ENCODE measurements around the gene PAX6. TPM values are rescaled to one million over a fixed set of nuclear protein-coding genes. Genes with fewer than 3 reads are reported as not detected.

PAX6 gene
- total and polyA plus RNA-seq, 9 of the 15 experiments (the other 6 are each of a cell fraction or from before 2014, with no cell fraction given), result 1.5 to 10.9 (median 5.3) TPM

DNA sequence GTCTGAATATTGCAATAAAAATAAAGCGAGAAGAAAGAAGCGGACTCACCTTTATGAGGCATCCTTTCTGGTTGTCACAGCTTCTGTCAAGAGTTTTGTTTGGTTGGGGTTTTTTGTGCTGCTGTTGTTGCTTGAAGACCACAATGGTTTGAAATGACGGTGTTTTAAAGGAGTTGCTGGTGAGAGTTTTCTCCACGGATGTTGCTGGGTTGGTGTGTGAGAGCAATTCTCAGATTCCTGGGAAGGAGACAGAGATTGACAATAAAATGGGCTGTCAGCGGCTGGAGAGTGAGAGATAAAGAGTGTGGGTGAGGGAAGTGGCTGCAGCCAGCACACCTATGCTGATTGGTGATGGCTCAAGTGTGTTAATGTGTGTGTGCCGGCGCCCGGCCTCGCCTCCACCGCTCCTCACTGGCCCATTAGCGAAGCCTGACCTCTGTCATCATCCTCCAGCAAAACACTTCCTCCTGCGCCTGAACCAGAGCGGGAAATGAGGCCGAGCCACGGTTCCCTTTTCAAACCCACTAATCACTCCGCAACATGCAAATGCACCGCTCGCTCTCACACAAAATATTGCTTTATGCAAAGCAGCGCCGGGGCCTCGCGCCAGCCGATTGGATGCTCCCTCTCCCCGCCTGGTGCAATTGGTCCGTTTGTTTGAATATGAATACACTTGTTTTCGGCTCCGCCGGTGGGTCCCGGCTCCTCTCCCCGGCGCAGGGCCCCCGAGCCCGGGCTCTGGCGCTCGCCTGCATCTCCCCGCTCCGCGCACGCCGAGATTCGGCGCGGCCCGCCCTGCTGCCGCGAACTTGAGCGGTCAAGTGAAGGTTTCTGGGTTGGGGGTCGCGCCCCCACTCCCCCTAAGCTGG is at the start of gene PAX6 (continued):
- no peak for TF ChIP-seq NR3C1 (CRISPR knock-in tag; IDR thresholded peaks at IDR 0.05)
- no peak for TF ChIP-seq BMI1 (IDR thresholded peaks at IDR 0.05; ENCODE audit: low read length)
- TF ChIP-seq ZNF707 (CRISPR knock-in tag; conservative IDR thresholded peaks at IDR 0.05), result no peak
- TF ChIP-seq RFX5 (IDR thresholded peaks at IDR 0.05; ENCODE audit: low read depth, low read length), result no peak
- TF ChIP-seq, protein P1, sequence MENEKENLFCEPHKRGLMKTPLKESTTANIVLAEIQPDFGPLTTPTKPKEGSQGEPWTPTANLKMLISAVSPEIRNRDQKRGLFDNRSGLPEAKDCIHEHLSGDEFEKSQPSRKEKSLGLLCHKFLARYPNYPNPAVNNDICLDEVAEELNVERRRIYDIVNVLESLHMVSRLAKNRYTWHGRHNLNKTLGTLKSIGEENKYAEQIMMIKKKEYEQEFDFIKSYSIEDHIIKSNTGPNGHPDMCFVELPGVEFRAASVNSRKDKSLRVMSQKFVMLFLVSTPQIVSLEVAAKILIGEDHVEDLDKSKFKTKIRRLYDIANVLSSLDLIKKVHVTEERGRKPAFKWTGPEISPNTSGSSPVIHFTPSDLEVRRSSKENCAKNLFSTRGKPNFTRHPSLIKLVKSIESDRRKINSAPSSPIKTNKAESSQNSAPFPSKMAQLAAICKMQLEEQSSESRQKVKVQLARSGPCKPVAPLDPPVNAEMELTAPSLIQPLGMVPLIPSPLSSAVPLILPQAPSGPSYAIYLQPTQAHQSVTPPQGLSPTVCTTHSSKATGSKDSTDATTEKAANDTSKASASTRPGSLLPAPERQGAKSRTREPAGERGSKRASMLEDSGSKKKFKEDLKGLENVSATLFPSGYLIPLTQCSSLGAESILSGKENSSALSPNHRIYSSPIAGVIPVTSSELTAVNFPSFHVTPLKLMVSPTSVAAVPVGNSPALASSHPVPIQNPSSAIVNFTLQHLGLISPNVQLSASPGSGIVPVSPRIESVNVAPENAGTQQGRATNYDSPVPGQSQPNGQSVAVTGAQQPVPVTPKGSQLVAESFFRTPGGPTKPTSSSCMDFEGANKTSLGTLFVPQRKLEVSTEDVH (IDR thresholded peaks at IDR 0.05; ENCODE audit: low read depth, partially characterized antibody), result peak; percentile 82
- no peak for TF ChIP-seq ZFP1 (CRISPR knock-in tag; IDR thresholded peaks at IDR 0.05)
- TF ChIP-seq ZNF212 (CRISPR knock-in tag; IDR thresholded peaks at IDR 0.05), result no peak
- no peak for TF ChIP-seq POLR2AphosphoS5 (IDR thresholded peaks at IDR 0.05; ENCODE audit: control insufficient read depth, insufficient read depth, low read depth, low read length)
- TF ChIP-seq CBX8 (IDR thresholded peaks at IDR 0.05; ENCODE audit: borderline replicate concordance, extremely low read depth, low read depth, low read length, poor library complexity, severe bottlenecking), result no peak
- TF ChIP-seq MEIS2 (IDR thresholded peaks at IDR 0.05; ENCODE audit: partially characterized antibody), result peak; percentile 82
- TF ChIP-seq ETV5 (CRISPR knock-in tag; IDR thresholded peaks at IDR 0.05; ENCODE audit: low read depth), result peak; percentile 58; the same call in 1 of the 2 replicates
- TF ChIP-seq, protein P2, sequence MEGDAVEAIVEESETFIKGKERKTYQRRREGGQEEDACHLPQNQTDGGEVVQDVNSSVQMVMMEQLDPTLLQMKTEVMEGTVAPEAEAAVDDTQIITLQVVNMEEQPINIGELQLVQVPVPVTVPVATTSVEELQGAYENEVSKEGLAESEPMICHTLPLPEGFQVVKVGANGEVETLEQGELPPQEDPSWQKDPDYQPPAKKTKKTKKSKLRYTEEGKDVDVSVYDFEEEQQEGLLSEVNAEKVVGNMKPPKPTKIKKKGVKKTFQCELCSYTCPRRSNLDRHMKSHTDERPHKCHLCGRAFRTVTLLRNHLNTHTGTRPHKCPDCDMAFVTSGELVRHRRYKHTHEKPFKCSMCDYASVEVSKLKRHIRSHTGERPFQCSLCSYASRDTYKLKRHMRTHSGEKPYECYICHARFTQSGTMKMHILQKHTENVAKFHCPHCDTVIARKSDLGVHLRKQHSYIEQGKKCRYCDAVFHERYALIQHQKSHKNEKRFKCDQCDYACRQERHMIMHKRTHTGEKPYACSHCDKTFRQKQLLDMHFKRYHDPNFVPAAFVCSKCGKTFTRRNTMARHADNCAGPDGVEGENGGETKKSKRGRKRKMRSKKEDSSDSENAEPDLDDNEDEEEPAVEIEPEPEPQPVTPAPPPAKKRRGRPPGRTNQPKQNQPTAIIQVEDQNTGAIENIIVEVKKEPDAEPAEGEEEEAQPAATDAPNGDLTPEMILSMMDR (IDR thresholded peaks at IDR 0.05 in 2 of 3, conservative IDR thresholded peaks at IDR 0.05 in 1 of 3; ENCODE audit: insufficient read depth in 2 of 3, low read depth in 1 of 3, low read length in 3 of 3), result no peak; a peak in 1 of 6 replicates
- no peak for TF ChIP-seq CEBPB (tag; IDR thresholded peaks at IDR 0.05)
- TF ChIP-seq COPS2 (conservative IDR thresholded peaks at IDR 0.05), result no peak
- no peak for TF ChIP-seq ZNF696 (CRISPR knock-in tag; conservative IDR thresholded peaks at IDR 0.05)
- TF ChIP-seq, protein P3, sequence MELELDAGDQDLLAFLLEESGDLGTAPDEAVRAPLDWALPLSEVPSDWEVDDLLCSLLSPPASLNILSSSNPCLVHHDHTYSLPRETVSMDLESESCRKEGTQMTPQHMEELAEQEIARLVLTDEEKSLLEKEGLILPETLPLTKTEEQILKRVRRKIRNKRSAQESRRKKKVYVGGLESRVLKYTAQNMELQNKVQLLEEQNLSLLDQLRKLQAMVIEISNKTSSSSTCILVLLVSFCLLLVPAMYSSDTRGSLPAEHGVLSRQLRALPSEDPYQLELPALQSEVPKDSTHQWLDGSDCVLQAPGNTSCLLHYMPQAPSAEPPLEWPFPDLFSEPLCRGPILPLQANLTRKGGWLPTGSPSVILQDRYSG (tag; conservative IDR thresholded peaks at IDR 0.05; ENCODE audit: low read depth), result no peak
- TF ChIP-seq TCF7 (IDR thresholded peaks at IDR 0.05; ENCODE audit: borderline replicate concordance), result no peak
- TF ChIP-seq ZNF79 (CRISPR knock-in tag; IDR thresholded peaks at IDR 0.05; ENCODE audit: low read depth), result no peak
- no peak for TF ChIP-seq PYGO2 (tag; IDR thresholded peaks at IDR 0.05)
- TF ChIP-seq, protein P4, sequence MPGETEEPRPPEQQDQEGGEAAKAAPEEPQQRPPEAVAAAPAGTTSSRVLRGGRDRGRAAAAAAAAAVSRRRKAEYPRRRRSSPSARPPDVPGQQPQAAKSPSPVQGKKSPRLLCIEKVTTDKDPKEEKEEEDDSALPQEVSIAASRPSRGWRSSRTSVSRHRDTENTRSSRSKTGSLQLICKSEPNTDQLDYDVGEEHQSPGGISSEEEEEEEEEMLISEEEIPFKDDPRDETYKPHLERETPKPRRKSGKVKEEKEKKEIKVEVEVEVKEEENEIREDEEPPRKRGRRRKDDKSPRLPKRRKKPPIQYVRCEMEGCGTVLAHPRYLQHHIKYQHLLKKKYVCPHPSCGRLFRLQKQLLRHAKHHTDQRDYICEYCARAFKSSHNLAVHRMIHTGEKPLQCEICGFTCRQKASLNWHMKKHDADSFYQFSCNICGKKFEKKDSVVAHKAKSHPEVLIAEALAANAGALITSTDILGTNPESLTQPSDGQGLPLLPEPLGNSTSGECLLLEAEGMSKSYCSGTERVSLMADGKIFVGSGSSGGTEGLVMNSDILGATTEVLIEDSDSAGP (CRISPR knock-in tag; IDR thresholded peaks at IDR 0.05), result no peak

All from K562 (cell line).